K562 (cell line): ENCODE results near the gene TSPAN32. TPM values are rescaled to one million over a fixed set of nuclear protein-coding genes. Genes with fewer than 3 reads are reported as not detected.

Experiments used
- ATF7 ChIP-seq: fragments of 450-650 bp; IDR thresholded peaks from 2 replicates; pipeline ENCODE4 v1.7.1; 2014; ENCODE audit warnings: mild to moderate bottlenecking, moderate library complexity
- CREBBP ChIP-seq: IDR thresholded peaks from one replicate; pipeline ENCODE4 v1.6.1; 2012; ENCODE audit warnings: low read depth, mild to moderate bottlenecking, control low read depth, inconsistent platforms, low read length
- ERF ChIP-seq: fragments of 450-650 bp; formaldehyde crosslinking; IDR thresholded peaks from 2 replicates; pipeline ENCODE4 v1.4.0; 2020; ENCODE audit warnings: mild to moderate bottlenecking, mixed read lengths
- FOXA1 ChIP-seq: fragments of 450-650 bp; IDR thresholded peaks from 2 replicates; pipeline ENCODE4 v1.6.1; 2016; ENCODE audit warnings: mild to moderate bottlenecking, borderline replicate concordance
- JUN ChIP-seq, 2 experiments: sonication (generic) in 1 of 2; formaldehyde crosslinking in 1 of 2; IDR thresholded peaks; 2 replicates each; pipeline versions ENCODE4 v1.6.1 to v1.8.0; 2012 to 2022; ENCODE audit warnings: borderline replicate concordance in 2 of 2, mild to moderate bottlenecking in 2 of 2, improper control_type of control experiment in 1 of 2, low read depth in 1 of 2, low read length in 1 of 2, missing genetic modification reagents in 1 of 2
- KDM1A ChIP-seq, 2 experiments: fragments of 450-650 bp; IDR thresholded peaks; 2 replicates each; pipeline ENCODE4 v1.6.1; 2016; ENCODE audit warnings: mild to moderate bottlenecking in 2 of 2
- NR3C1 ChIP-seq: sonication (generic); formaldehyde crosslinking; IDR thresholded peaks from 2 replicates; pipeline ENCODE4 v1.8.1; 2022; ENCODE audit warnings: missing genetic modification reagents
- RHOXF2B ChIP-seq: fragments of 250-450 bp; sonication (Bioruptor Pico); conservative IDR thresholded peaks from 2 replicates; pipeline ENCODE4 v1.5.1; 2021
- SOX6 ChIP-seq: fragments of 450-650 bp; IDR thresholded peaks from 2 replicates; pipeline ENCODE4 v1.6.1; 2014; ENCODE audit warnings: mild to moderate bottlenecking
- SREBF1 ChIP-seq: fragments of 150-350 bp; IDR thresholded peaks from 2 replicates; pipeline ENCODE4 v1.6.1; 2014; ENCODE audit warnings: antibody characterized with exemption, low read depth, low read length, borderline replicate concordance
- TCF7L2 ChIP-seq: fragments of 150-350 bp; IDR thresholded peaks from 2 replicates; pipeline ENCODE4 v1.6.1; 2016; ENCODE audit warnings: low read depth, mild to moderate bottlenecking, low read length, moderate library complexity
- TFAM ChIP-seq: fragments of 250-450 bp; sonication (Bioruptor Pico); conservative IDR thresholded peaks from 2 replicates; pipeline ENCODE4 v1.5.0; 2021; ENCODE audit warnings: mild to moderate bottlenecking, moderate library complexity
- ZNF121 ChIP-seq: sonication (generic); formaldehyde crosslinking; conservative IDR thresholded peaks from 2 replicates; pipeline ENCODE4 v1.8.0; 2022; ENCODE audit warnings: missing genetic modification reagents
- ZNF24 ChIP-seq: fragments of 450-650 bp; IDR thresholded peaks from 2 replicates; pipeline ENCODE4 v1.6.1; 2016
- ZNF696 ChIP-seq: fragments of 250-450 bp; sonication (Bioruptor Pico); conservative IDR thresholded peaks from 2 replicates; pipeline ENCODE4 v1.4.0; 2020; ENCODE audit warnings: mild to moderate bottlenecking, moderate library complexity
- ZNF75A ChIP-seq: fragments of 450-650 bp; formaldehyde crosslinking; IDR thresholded peaks from 2 replicates; pipeline ENCODE4 v1.4.0; 2020; ENCODE audit warnings: mild to moderate bottlenecking
- polyA plus RNA-seq, 8 experiments: library from polyadenylated mRNA; depleted of rRNA in 4 of 8; stranded (reverse) in 5 of 8; unstranded in 3 of 8; fragments of >200 nt; fragmentation: Nextera tagmentation in 2 of 8; fragmentation: Illumina TruSeq in 1 of 8; extraction: Ambion mirVana in 2 of 8; extraction: Trizol in 1 of 8; gene quantifications; 2 replicates each; pipeline versions ENCODE4 v1.2.1 to v1.2.3, GENCODE V29; 2011 to 2014; ENCODE audit warnings: inconsistent platforms in 1 of 8, missing spikeins in 1 of 8
- total RNA-seq, 7 experiments: library from RNA; depleted of rRNA in 6 of 7; stranded (reverse); fragments of >200 nt in 6 of 7; fragmentation: Illumina TruSeq in 2 of 7; extraction: Trizol in 2 of 7; gene quantifications; 2 replicates each; pipeline versions ENCODE4 v1.2.1 to v1.2.3, GENCODE V29; 2011 to 2021; ENCODE audit warnings: low replicate concordance in 1 of 7
- TF ChIP-seq, protein P1 (sequence below): fragments of 200-600 bp; sonication (generic); IDR thresholded peaks from one replicate; pipeline ENCODE4 v1.6.1; 2012; ENCODE audit warnings: mild to moderate bottlenecking, low read depth, low read length, inconsistent platforms
- TF ChIP-seq, protein P2 (sequence below): fragments of 250-450 bp; sonication (Bioruptor Pico); IDR thresholded peaks from 2 replicates; pipeline ENCODE4 v1.5.0; 2020; ENCODE audit warnings: mild to moderate bottlenecking

TSPAN32 gene
- total and polyA plus RNA-seq, 9 of the 15 experiments (the other 6 are each of a cell fraction or from before 2014, with no cell fraction given) = 0.21 to 7.3 (median 2.6) TPM

DNA sequence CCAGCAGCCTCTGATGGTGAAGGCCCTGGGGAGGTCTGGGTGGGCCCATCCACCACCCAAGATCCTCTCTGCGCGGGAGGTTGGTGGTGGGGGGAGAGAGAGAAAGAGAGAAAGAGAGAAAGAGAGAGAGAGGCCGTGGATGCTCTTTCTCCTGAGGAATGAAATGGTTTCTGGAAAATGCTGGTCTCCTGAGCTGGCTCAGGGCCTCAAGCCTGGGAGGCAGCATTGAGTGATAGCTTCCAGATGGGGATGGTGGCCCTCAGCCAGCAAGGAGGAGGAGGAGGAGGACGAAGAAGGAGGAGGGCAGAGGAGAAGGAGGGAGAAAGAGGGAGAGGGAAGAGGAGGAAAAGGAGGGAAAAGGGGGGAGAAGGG is 4.6 kb downstream of the TSPAN32 start (continued):
- TF ChIP-seq, protein P1, sequence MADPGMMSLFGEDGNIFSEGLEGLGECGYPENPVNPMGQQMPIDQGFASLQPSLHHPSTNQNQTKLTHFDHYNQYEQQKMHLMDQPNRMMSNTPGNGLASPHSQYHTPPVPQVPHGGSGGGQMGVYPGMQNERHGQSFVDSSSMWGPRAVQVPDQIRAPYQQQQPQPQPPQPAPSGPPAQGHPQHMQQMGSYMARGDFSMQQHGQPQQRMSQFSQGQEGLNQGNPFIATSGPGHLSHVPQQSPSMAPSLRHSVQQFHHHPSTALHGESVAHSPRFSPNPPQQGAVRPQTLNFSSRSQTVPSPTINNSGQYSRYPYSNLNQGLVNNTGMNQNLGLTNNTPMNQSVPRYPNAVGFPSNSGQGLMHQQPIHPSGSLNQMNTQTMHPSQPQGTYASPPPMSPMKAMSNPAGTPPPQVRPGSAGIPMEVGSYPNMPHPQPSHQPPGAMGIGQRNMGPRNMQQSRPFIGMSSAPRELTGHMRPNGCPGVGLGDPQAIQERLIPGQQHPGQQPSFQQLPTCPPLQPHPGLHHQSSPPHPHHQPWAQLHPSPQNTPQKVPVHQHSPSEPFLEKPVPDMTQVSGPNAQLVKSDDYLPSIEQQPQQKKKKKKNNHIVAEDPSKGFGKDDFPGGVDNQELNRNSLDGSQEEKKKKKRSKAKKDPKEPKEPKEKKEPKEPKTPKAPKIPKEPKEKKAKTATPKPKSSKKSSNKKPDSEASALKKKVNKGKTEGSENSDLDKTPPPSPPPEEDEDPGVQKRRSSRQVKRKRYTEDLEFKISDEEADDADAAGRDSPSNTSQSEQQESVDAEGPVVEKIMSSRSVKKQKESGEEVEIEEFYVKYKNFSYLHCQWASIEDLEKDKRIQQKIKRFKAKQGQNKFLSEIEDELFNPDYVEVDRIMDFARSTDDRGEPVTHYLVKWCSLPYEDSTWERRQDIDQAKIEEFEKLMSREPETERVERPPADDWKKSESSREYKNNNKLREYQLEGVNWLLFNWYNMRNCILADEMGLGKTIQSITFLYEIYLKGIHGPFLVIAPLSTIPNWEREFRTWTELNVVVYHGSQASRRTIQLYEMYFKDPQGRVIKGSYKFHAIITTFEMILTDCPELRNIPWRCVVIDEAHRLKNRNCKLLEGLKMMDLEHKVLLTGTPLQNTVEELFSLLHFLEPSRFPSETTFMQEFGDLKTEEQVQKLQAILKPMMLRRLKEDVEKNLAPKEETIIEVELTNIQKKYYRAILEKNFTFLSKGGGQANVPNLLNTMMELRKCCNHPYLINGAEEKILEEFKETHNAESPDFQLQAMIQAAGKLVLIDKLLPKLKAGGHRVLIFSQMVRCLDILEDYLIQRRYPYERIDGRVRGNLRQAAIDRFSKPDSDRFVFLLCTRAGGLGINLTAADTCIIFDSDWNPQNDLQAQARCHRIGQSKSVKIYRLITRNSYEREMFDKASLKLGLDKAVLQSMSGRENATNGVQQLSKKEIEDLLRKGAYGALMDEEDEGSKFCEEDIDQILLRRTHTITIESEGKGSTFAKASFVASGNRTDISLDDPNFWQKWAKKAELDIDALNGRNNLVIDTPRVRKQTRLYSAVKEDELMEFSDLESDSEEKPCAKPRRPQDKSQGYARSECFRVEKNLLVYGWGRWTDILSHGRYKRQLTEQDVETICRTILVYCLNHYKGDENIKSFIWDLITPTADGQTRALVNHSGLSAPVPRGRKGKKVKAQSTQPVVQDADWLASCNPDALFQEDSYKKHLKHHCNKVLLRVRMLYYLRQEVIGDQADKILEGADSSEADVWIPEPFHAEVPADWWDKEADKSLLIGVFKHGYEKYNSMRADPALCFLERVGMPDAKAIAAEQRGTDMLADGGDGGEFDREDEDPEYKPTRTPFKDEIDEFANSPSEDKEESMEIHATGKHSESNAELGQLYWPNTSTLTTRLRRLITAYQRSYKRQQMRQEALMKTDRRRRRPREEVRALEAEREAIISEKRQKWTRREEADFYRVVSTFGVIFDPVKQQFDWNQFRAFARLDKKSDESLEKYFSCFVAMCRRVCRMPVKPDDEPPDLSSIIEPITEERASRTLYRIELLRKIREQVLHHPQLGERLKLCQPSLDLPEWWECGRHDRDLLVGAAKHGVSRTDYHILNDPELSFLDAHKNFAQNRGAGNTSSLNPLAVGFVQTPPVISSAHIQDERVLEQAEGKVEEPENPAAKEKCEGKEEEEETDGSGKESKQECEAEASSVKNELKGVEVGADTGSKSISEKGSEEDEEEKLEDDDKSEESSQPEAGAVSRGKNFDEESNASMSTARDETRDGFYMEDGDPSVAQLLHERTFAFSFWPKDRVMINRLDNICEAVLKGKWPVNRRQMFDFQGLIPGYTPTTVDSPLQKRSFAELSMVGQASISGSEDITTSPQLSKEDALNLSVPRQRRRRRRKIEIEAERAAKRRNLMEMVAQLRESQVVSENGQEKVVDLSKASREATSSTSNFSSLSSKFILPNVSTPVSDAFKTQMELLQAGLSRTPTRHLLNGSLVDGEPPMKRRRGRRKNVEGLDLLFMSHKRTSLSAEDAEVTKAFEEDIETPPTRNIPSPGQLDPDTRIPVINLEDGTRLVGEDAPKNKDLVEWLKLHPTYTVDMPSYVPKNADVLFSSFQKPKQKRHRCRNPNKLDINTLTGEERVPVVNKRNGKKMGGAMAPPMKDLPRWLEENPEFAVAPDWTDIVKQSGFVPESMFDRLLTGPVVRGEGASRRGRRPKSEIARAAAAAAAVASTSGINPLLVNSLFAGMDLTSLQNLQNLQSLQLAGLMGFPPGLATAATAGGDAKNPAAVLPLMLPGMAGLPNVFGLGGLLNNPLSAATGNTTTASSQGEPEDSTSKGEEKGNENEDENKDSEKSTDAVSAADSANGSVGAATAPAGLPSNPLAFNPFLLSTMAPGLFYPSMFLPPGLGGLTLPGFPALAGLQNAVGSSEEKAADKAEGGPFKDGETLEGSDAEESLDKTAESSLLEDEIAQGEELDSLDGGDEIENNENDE = no peak
- TF ChIP-seq ZNF24 (no peak), TCF7L2 (no peak), TFAM (no peak), CREBBP (no peak), ZNF121 (CRISPR knock-in tag) (no peak), ZNF75A (CRISPR knock-in tag) (no peak), JUN (IDR thresholded peaks at IDR 0.05; ENCODE audit: borderline replicate concordance, low read depth, low read length) (no peak), JUN (CRISPR knock-in tag; IDR thresholded peaks at IDR 0.05; ENCODE audit: borderline replicate concordance) (no peak), SREBF1 (no peak), SOX6 (no peak), ATF7 (no peak), ZNF696 (CRISPR knock-in tag) (no peak), FOXA1 (no peak), RHOXF2B (CRISPR knock-in tag) (no peak), ERF (CRISPR knock-in tag) (no peak), NR3C1 (CRISPR knock-in tag) (no peak), KDM1A (IDR thresholded peaks at IDR 0.05) (peak in 1 of 2 experiments; percentile 47; a peak in 1 of 4 replicates)
- TF ChIP-seq, protein P2, sequence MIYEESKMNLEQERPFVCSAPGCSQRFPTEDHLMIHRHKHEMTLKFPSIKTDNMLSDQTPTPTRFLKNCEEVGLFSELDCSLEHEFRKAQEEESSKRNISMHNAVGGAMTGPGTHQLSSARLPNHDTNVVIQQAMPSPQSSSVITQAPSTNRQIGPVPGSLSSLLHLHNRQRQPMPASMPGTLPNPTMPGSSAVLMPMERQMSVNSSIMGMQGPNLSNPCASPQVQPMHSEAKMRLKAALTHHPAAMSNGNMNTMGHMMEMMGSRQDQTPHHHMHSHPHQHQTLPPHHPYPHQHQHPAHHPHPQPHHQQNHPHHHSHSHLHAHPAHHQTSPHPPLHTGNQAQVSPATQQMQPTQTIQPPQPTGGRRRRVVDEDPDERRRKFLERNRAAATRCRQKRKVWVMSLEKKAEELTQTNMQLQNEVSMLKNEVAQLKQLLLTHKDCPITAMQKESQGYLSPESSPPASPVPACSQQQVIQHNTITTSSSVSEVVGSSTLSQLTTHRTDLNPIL = no peak
